Astrocyte (in vitro differentiated cells and primary cell): ENCODE measurements around the gene PRKCB. TPM values are rescaled to one million over a fixed set of nuclear protein-coding genes. Genes with fewer than 3 reads are reported as not detected.
"Not testable (repeated sequence)": the region's sequence is repeated elsewhere in the genome, so short reads cannot be mapped to it uniquely, and the experiment has no call there.

Source experiments
- DNase-seq: peaks from one replicate; pipeline ENCODE4 v3.0.0-alpha.2; 2010; ENCODE audit warnings: low read depth
- FAIRE-seq: peaks from 2 replicates; lab custom pipeline; 2011; peaks lifted over from hg19 to GRCh38; lab: Jason Lieb, UNC
- H2AFZ ChIP-seq: 2 replicates; pipeline ENCODE4 v1.6.0; 2012; ENCODE audit warnings: low read depth, low read length, inconsistent platforms
- H3K27ac ChIP-seq: 2 replicates; pipeline ENCODE4 v1.5.1; 2011; ENCODE audit warnings: low read depth, low read length, inconsistent platforms
- H3K27me3 ChIP-seq: 2 replicates; pipeline ENCODE4 v1.6.0; 2011; ENCODE audit warnings: low read length, inconsistent platforms; ENCODE audit not compliant: insufficient read depth
- H3K36me3 ChIP-seq: 2 replicates; pipeline ENCODE4 v1.5.1; 2011; ENCODE audit warnings: low read length, inconsistent platforms; ENCODE audit not compliant: insufficient read depth
- H3K4me1 ChIP-seq: 2 replicates; pipeline ENCODE4 v1.5.1; 2011; ENCODE audit warnings: low read length, inconsistent platforms; ENCODE audit not compliant: insufficient read depth
- H3K4me2 ChIP-seq: 2 replicates; pipeline ENCODE4 v1.6.0; 2012; ENCODE audit warnings: low read length, inconsistent platforms
- H3K4me3 ChIP-seq: 2 replicates; pipeline ENCODE4 v1.5.1; 2011; ENCODE audit warnings: low read depth, mild to moderate bottlenecking, low read length, inconsistent platforms; ENCODE audit not compliant: insufficient read depth
- H3K79me2 ChIP-seq: 2 replicates; pipeline ENCODE4 v1.6.0; 2012; ENCODE audit warnings: mild to moderate bottlenecking, low read length, inconsistent platforms; ENCODE audit not compliant: insufficient read depth
- H3K9ac ChIP-seq: 2 replicates; pipeline ENCODE4 v1.6.0; 2012; ENCODE audit warnings: mild to moderate bottlenecking, low read length, inconsistent platforms
- H3K9me3 ChIP-seq: 2 replicates; pipeline ENCODE4 v1.5.1; 2012; ENCODE audit warnings: low read depth, mild to moderate bottlenecking, low read length, inconsistent platforms; ENCODE audit not compliant: insufficient read depth
- H4K20me1 ChIP-seq: 2 replicates; pipeline ENCODE4 v1.6.0; 2012; ENCODE audit warnings: low read length, inconsistent platforms; ENCODE audit not compliant: insufficient read depth
- H3K27ac Mint-ChIP-seq: one replicate; pipeline ENCODE4 v1.8.0; 2021; ENCODE audit warnings: mild to moderate bottlenecking, mixed read lengths; ENCODE audit not compliant: unreplicated experiment
- H3K27me3 Mint-ChIP-seq: one replicate; pipeline ENCODE4 v1.8.0; 2021; ENCODE audit warnings: low read depth, mixed read lengths; ENCODE audit not compliant: unreplicated experiment
- H3K36me3 Mint-ChIP-seq: one replicate; pipeline ENCODE4 v1.8.0; 2021; ENCODE audit warnings: low read depth, mixed read lengths; ENCODE audit not compliant: unreplicated experiment
- H3K4me1 Mint-ChIP-seq: one replicate; pipeline ENCODE4 v1.8.0; 2021; ENCODE audit warnings: low read depth, mixed read lengths; ENCODE audit not compliant: unreplicated experiment
- H3K4me3 Mint-ChIP-seq: one replicate; pipeline ENCODE4 v1.8.0; 2021; ENCODE audit warnings: mild to moderate bottlenecking, moderate library complexity, mixed read lengths; ENCODE audit not compliant: unreplicated experiment
- H3K9me3 Mint-ChIP-seq: one replicate; pipeline ENCODE4 v1.8.0; 2021; ENCODE audit warnings: mild to moderate bottlenecking, mixed read lengths; ENCODE audit not compliant: unreplicated experiment
- EZH2 ChIP-seq: IDR thresholded peaks from 2 replicates; pipeline ENCODE4 v1.6.1; 2012; ENCODE audit warnings: mild to moderate bottlenecking, low read length, inconsistent platforms; ENCODE audit not compliant: insufficient read depth
- total RNA-seq: library from RNA; stranded (reverse); gene quantifications from 2 replicates; pipeline ENCODE4 v1.2.1, GENCODE V29; 2021
- TF ChIP-seq, protein P1 (sequence below): IDR thresholded peaks from 2 replicates; pipeline ENCODE4 v1.5.1; 2011; ENCODE audit warnings: low read depth, mild to moderate bottlenecking, inconsistent platforms, low read length, moderate library complexity; ENCODE audit not compliant: insufficient read depth

The PRKCB gene
- total RNA-seq, 1 donor from 2014 or later: 2.5 TPM

DNA sequence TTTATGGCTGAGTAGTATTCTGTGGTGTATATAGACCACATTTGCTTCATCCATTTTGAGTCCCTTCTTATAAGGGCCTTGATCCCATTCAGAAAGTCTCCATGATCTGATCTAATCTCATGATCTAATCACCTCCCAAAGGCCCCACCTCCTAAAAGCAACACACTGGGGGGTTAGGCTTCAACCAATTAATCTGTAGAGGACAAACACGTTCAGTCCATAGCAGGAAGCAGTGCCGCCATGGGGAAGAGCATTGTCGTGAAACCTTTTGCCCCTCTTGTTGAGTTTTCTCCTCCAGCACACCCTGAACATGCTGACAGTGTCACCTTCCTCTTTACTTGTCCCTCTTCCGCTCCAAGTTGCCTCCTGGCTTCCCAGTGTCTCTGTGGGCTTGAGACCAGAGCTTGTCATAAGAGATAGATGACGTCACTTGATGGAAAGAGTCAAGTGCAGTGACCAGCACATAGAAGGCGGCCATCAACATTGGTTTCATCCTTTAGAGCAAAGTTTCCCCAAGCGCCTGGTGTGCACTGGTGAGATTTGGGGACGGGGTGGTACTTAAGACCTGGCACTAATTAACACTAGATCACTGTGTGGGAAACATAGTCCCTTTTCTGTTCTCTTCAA, 74.1 kb downstream of the PRKCB start:
- H3K27ac ChIP-seq: no peak overlapping the region
- no peak overlapping the region for H3K4me3 ChIP-seq
- H3K79me2 ChIP-seq: no peaks in the 10 kb centered on the region
- no peak overlapping the region for H3K4me2 ChIP-seq
- H3K4me1 Mint-ChIP-seq: peaks cover 14% of the 10 kb centered on the region
- TF ChIP-seq, protein P1, sequence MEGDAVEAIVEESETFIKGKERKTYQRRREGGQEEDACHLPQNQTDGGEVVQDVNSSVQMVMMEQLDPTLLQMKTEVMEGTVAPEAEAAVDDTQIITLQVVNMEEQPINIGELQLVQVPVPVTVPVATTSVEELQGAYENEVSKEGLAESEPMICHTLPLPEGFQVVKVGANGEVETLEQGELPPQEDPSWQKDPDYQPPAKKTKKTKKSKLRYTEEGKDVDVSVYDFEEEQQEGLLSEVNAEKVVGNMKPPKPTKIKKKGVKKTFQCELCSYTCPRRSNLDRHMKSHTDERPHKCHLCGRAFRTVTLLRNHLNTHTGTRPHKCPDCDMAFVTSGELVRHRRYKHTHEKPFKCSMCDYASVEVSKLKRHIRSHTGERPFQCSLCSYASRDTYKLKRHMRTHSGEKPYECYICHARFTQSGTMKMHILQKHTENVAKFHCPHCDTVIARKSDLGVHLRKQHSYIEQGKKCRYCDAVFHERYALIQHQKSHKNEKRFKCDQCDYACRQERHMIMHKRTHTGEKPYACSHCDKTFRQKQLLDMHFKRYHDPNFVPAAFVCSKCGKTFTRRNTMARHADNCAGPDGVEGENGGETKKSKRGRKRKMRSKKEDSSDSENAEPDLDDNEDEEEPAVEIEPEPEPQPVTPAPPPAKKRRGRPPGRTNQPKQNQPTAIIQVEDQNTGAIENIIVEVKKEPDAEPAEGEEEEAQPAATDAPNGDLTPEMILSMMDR: no peak
- no peak for TF ChIP-seq EZH2
- H3K27me3 ChIP-seq: no peaks in the 10 kb centered on the region
- H3K9me3 Mint-ChIP-seq: peaks cover 4% of the 10 kb centered on the region
- H2AFZ ChIP-seq: no peak overlapping the region
- peaks cover 12% of the 10 kb centered on the region for H3K27me3 Mint-ChIP-seq
- DNase-seq (no peak), FAIRE-seq (no peak)
- no peak overlapping the region for H3K27ac Mint-ChIP-seq
- H3K36me3 Mint-ChIP-seq: no peaks in the 10 kb centered on the region
- H3K4me1 ChIP-seq: no peaks in the 10 kb centered on the region
- no peaks in the 10 kb centered on the region for H3K9me3 ChIP-seq
- H3K36me3 ChIP-seq: no peaks in the 10 kb centered on the region
- no peak overlapping the region for H3K9ac ChIP-seq
- H4K20me1 ChIP-seq: no peaks in the 10 kb centered on the region
- H3K4me3 Mint-ChIP-seq: no peak overlapping the region

DNA sequence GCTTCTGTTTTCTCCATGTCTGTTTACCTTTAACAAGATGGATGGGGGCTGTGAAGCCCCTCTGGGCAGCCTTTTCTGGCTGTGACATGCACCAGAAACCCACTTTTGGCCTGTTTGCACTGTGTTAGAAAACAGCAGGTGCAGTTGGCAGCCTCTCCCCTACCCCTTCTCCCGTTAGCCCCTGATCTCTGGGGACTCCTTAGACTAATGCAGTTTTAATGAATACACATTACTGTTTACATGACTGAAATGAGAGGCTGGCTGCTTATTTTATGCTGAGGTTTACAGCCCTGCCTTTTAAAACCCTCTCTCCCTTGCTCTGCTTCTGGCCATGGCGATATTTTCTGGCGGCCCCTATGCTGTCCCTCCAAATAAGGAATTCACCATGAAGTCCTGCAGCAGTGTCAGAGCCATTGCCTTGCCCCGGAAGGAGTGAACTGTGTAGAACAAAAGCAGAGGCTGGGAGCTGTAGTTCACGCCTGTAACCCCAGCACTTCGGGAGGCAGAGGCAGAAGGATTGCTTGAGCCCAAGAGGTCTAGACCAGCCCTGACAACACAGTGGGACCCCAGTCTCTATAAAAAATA, 79.3 kb downstream of the PRKCB start:
- Histone ChIP-seq H3K4me3 (no peak overlapping the region), H3K4me2 (no peak overlapping the region), H3K36me3 (no peaks in the 10 kb centered on the region), H3K79me2 (no peaks in the 10 kb centered on the region), H3K9ac (no peak overlapping the region), H2AFZ (no peak overlapping the region), H3K27me3 (no peaks in the 10 kb centered on the region), H4K20me1 (no peaks in the 10 kb centered on the region), H3K4me1 (no peaks in the 10 kb centered on the region), H3K27ac (no peak overlapping the region), H3K9me3 (no peaks in the 10 kb centered on the region)
- DNase-seq: no peak
- Mint-ChIP-seq H3K27me3 (peaks cover 12% of the 10 kb centered on the region), H3K4me1 (no peaks in the 10 kb centered on the region), H3K9me3 (peaks cover under 1% of the 10 kb centered on the region), H3K27ac (no peak overlapping the region), H3K36me3 (no peaks in the 10 kb centered on the region), H3K4me3 (no peak overlapping the region)
- no peak for FAIRE-seq
- no peak for TF ChIP-seq EZH2
- TF ChIP-seq, protein P1: no peak

DNA sequence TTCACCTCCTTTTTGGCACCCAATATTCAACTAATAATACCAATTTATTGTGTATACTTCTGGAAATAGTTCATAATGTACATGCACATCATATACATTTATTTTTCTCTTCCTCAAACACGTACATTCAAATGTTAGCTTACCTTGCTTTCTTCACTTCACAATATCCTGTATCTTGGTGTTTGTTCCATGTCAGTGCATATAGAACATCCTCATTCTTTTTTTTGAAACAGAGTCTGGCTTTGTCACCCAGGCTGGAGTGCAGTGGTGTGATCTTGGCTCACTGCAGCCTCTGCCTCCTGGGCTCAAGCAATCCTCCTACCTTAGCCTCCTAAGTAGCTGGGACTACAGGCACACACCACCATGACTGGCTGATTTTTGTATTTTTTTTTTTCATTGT, 80.8 kb downstream of the PRKCB start:
- not testable (repeated sequence) for H3K36me3 ChIP-seq, H3K27ac Mint-ChIP-seq, FAIRE-seq, H3K4me1 ChIP-seq, DNase-seq, H3K9me3 ChIP-seq, H2AFZ ChIP-seq, H4K20me1 ChIP-seq, H3K4me3 ChIP-seq, H3K79me2 ChIP-seq, H3K9ac ChIP-seq, H3K4me3 Mint-ChIP-seq, H3K9me3 Mint-ChIP-seq, H3K27me3 ChIP-seq, H3K27ac ChIP-seq, H3K36me3 Mint-ChIP-seq, H3K4me1 Mint-ChIP-seq, H3K4me2 ChIP-seq
- H3K27me3 Mint-ChIP-seq: peaks cover 12% of the 10 kb centered on the region
